Umbilical cord (tissue), 2 donors: ENCODE data around the gene LRP1-AS. TPM values are rescaled to one million over a fixed set of nuclear protein-coding genes. Genes with fewer than 3 reads are reported as not detected.

Source experiments
- DNase-seq: peaks from one replicate; pipeline ENCODE4 v3.0.0-alpha.2; 2015; ENCODE audit warnings: low spot score
- total RNA-seq: library from RNA; depleted of rRNA; stranded (reverse); fragments of >200 nt; gene quantifications from one replicate; pipeline ENCODE4 v1.2.3, GENCODE V29; 2014; ENCODE audit warnings: low replicate concordance; ENCODE audit not compliant: insufficient read depth

The LRP1-AS gene
- 1.2 TPM for total RNA-seq

- DNase-seq: peak; percentile 87
Observed at GRCh38 chr12:57146961-57147944, at the start of gene LRP1-AS. TSS of gene LRP1-AS (minus strand) at chr12:57147619.

- DNase-seq: no peak
Observed at GRCh38 chr12:57196956-57197355, 49.5 kb upstream of the LRP1-AS start.

- no peak for DNase-seq
Observed at GRCh38 chr12:57196439-57196838, 49.0 kb upstream of the LRP1-AS start.

GRCh38 chr12:57195611-57196371 is 48.4 kb upstream of the LRP1-AS start:
- no peak for DNase-seq

- DNase-seq: no peak
Observed at GRCh38 chr12:57195186-57195585, 47.8 kb upstream of the LRP1-AS start.

- no peak for DNase-seq
Observed at GRCh38 chr12:57194253-57194652, 46.8 kb upstream of the LRP1-AS start.

GRCh38 chr12:57193706-57194245 is 46.4 kb upstream of the LRP1-AS start:
- no peak for DNase-seq

GRCh38 chr12:57192920-57193319 is 45.5 kb upstream of the LRP1-AS start:
- DNase-seq: no peak

- DNase-seq: no peak
Observed at GRCh38 chr12:57191410-57191809, 44.0 kb upstream of the LRP1-AS start.

GRCh38 chr12:57190821-57191220 is 43.4 kb upstream of the LRP1-AS start:
- DNase-seq: no peak

GRCh38 chr12:57190037-57190436 is 42.6 kb upstream of the LRP1-AS start:
- no peak for DNase-seq

- DNase-seq: no peak
Observed at GRCh38 chr12:57188090-57188425, 40.6 kb upstream of the LRP1-AS start.

- DNase-seq: no peak
Observed at GRCh38 chr12:57187222-57188089, 40.0 kb upstream of the LRP1-AS start.

GRCh38 chr12:57185906-57186508 is 38.6 kb upstream of the LRP1-AS start:
- no peak for DNase-seq

GRCh38 chr12:57185403-57185802 is 38.0 kb upstream of the LRP1-AS start:
- no peak for DNase-seq

GRCh38 chr12:57183939-57184725 is 36.7 kb upstream of the LRP1-AS start:
- no peak for DNase-seq

GRCh38 chr12:57182918-57183575 is 35.6 kb upstream of the LRP1-AS start:
- DNase-seq: peak; percentile 75

- DNase-seq: peak; percentile 63
Observed at GRCh38 chr12:57181561-57182155, 34.2 kb upstream of the LRP1-AS start.

GRCh38 chr12:57181072-57181471 is 33.7 kb upstream of the LRP1-AS start:
- no peak for DNase-seq
